HG02852 (cell line): ENCODE results near the gene PLA2G15.

Source experiments
- ATAC-seq: cut with Tn5 transposase; IDR thresholded peaks from one replicate; pipeline ENCODE4 v1.9.1; 2021; ENCODE audit warnings: mild to moderate bottlenecking, moderate library complexity; ENCODE audit not compliant: unreplicated experiment

Gene PLA2G15

GRCh38 chr16:68231384-68232136, 13.6 kb upstream of the PLA2G15 start:
- ATAC-seq, result no peak

- no peak for ATAC-seq
These were observed 12.8 kb upstream of the PLA2G15 start for GRCh38 chr16:68232335-68232734.

- ATAC-seq, result no peak
These were observed 11.9 kb upstream of the PLA2G15 start for GRCh38 chr16:68233085-68233834.

GRCh38 chr16:68233835-68234187, 11.4 kb upstream of the PLA2G15 start:
- ATAC-seq, result no peak

GRCh38 chr16:68234188-68235107, 10.7 kb upstream of the PLA2G15 start:
- ATAC-seq, result no peak

GRCh38 chr16:68235108-68235886, 9.9 kb upstream of the PLA2G15 start:
- no peak for ATAC-seq

GRCh38 chr16:68235887-68236136, 9.4 kb upstream of the PLA2G15 start, which contains the start of gene ESRP2:
Gene ESRP2 (minus strand): TSS chr16:68236127. CDS start chr16:68236045, 82 bp downstream.
- no peak for ATAC-seq

GRCh38 chr16:68236137-68236825, 8.9 kb upstream of the PLA2G15 start:
- ATAC-seq, result no peak

- ATAC-seq, result no peak
These were observed 8.3 kb upstream of the PLA2G15 start for GRCh38 chr16:68236826-68237242.

GRCh38 chr16:68237243-68238028, 7.7 kb upstream of the PLA2G15 start:
- peak; percentile 74 for ATAC-seq

- no peak for ATAC-seq
These were observed 7.2 kb upstream of the PLA2G15 start for GRCh38 chr16:68238029-68238345.

GRCh38 chr16:68242085-68242484, 3.1 kb upstream of the PLA2G15 start:
- no peak for ATAC-seq

- ATAC-seq, result no peak
These were observed 2.0 kb upstream of the PLA2G15 start for GRCh38 chr16:68242926-68243858.

- ATAC-seq, result peak; percentile 8
These were observed 681 bp upstream of the PLA2G15 start for GRCh38 chr16:68244481-68244902.

- no peak for ATAC-seq
These were observed 948 bp downstream of the PLA2G15 start for GRCh38 chr16:68246121-68246520.

- no peak for ATAC-seq
These were observed 1.5 kb downstream of the PLA2G15 start for GRCh38 chr16:68246666-68247065.

GRCh38 chr16:68247400-68247799, 2.2 kb downstream of the PLA2G15 start:
- no peak for ATAC-seq

GRCh38 chr16:68247932-68248331, 2.8 kb downstream of the PLA2G15 start:
- ATAC-seq, result no peak
